GM08714 (cell line): ENCODE data around the gene LRFN2.

Experiments used
- H3K4me3 ChIP-seq: fragments of 200-500 bp; sonication (Bioruptor generic); 2 replicates; pipeline ENCODE4 v1.5.1; 2014; ENCODE audit warnings: mild to moderate bottlenecking, low read length, inconsistent platforms
- ZNF274 ChIP-seq: IDR thresholded peaks from 2 replicates; pipeline ENCODE4 v1.6.1; 2012; ENCODE audit warnings: mild to moderate bottlenecking, low read depth, low read length

LRFN2 gene

DNA sequence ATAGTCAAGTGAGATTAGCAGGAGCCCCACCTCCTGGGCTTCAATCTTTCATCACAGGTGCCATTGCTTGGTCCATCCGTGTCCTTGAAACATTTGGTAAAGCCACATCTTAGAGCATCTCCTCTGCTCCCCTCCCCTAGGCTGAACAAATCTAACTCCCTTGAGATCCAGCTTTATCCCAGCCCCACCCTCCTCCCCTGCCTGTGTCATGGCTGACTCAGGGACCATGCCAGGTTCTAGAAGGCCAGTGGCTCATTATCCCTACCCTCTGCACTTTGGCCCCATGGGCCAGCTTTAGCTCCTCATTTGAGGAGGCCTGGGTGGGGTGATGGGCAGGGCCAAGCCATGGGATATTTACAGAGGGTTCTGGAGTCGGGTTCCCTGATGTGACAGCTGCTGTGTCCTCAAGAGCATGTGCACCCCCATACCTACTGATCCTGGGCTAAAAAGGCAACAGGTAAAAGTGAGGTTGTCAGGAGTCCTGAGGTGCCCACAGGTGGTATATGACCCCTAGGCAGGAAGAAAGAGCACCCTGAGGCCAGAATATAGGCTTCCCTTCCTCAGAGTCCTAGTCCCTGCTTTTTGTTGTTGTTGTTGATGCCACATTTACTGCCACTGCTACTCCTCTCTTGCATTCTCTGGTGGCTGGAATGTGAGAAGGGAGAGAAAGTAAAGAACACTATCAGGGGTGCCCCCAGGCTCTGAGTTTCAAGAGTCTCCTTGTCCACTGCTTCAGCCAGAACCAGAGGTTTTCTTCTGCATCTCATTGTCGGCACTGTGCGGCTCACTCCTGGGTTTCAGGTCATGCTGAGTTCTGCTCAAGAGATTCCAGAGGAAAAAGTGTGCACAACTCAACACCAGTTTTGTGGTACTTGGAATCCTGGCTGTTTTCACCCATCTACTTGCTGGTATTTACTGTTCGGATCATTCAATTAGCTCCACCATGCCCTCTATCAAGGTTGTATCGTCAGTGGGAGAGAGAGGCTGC is 228.4 kb downstream of the LRFN2 start:
- H3K4me3 ChIP-seq = no peak overlapping the region
- no peak for TF ChIP-seq ZNF274

DNA sequence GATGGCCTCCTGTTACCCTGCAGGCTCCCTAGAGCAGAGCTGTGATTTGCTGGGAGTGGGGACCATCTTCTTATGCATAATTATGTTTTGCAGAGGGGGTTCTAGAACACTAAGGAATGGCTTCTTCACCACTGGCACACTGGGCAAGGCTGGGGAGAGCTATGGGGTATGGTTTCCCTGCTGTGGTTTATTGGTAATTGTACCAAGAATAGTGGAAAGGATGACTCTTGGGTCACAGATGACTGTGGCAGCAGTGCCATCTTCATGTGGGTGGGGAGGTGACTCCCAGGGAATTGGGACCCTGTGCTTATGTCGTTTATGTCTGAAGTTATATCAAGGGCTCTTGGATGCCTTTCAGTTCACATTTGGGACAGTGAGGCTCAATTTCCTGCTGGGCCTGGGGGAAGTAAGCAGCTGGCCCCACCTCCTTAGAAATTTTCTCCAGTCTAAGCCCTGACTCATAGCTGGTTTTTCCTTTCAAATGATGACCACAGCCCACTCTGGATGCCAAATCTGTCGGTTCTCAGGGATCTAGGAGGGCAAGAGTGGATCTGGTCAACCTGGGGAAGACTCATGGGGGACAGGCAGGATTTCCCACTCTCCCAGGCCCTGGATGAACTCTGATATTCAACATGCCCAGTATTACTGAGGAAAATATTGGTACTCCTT is 230.8 kb downstream of the LRFN2 start:
- H3K4me3 ChIP-seq = no peak overlapping the region
- no peak for TF ChIP-seq ZNF274

DNA sequence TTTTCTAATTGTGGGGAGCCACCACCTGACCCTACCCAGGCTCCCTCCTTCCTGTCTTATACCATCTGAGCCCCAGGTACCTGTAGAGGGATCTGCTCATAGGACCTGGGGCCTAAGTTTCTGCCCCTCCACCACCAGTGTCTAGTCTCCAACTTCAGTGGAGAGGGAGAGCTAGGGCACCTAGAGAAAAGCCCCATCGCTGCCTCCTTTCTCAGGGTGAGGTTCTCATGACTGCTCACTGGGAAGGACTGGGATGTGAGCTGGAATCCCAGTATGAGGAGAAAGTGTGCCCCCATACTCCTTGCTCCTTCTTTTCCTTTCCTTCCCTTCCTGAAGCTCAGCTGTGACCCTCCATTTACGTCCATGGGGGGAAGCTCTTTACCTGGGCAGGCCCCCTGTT is 231.6 kb downstream of the LRFN2 start:
- no peak for TF ChIP-seq ZNF274

DNA sequence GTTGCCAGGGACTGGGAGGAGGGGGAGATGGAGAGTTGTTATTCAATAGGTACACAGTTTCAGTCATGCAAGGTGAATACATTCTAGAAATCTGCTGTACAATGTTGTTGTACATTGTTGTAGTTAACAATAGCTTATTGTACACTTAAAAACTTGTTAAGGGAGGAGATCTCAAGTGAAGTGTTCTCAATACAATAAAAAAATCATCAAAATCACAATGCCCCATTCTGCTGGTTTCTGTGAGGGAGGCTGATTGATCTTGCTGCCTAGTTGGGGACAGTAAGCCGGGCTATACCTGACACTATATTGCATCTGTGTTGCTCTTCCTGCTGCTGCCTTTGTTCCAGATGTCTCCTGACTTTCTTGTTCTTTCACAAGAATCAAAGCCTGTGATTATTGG is 232.1 kb downstream of the LRFN2 start:
- no peak overlapping the region for H3K4me3 ChIP-seq
- TF ChIP-seq ZNF274 = no peak

More for the DNA sequence above, 231.6 kb downstream of the LRFN2 start:
- H3K4me3 ChIP-seq = no peak overlapping the region

DNA sequence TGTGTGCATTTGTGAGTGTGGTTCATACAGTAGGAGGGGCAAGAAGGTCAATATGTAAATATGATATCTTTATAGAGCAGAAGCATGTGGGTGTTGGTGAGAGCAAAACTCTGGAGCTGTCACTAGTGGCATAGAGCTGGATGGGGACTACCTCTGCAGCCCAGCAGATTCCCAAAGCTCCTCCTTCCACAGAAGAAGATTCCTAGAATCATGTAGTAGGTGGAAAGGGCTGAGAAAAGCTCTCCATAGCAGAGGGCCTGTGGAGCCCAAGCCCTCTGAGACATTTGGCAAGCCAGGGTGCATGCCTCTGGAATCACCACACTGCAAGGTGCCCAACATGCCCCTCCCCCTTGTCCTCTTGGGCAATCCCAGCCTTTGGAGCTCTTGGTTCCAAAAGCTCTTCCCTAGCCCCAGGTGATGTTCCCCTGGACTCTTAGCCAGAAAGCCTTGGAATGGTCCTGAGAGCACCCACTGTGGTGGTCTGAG is 233.2 kb downstream of the LRFN2 start:
- no peak overlapping the region for H3K4me3 ChIP-seq
- no peak for TF ChIP-seq ZNF274

DNA sequence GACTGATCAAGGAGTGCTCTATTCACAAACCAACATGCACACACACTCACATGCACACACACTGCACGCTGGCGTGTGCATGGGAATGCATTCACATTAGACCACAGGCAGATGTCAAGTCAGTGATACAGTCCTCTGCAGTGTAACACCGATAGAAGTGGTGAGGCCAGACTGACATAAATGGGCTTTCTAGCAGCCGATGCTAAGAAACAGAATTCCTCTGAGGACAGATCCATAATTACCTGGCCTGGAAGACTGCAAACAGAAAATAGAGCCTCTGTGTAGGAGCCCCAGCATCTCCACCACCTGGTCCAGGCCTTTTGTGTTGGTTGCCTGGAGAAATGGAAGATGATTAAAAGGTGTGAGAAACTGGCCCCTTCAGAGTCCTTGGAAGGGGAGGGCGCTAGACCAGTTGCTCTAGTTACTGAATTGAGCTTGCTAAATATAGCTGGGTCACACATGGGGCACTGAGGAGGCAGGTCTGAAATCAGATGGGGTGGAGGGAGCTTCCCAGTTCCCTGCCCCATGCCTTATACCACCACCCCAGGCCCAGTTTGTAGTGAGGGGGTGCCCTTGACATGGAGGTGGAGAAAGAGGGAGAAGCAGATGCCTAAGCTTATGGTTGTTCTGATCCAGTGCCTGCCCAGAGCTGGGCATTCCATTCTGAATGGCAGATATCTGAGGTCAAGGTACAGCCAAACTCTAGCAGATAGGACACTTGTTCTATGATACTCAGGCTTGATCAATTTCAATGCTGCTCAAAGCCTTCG is 233.8 kb downstream of the LRFN2 start:
- TF ChIP-seq ZNF274 = no peak
- no peak overlapping the region for H3K4me3 ChIP-seq

DNA sequence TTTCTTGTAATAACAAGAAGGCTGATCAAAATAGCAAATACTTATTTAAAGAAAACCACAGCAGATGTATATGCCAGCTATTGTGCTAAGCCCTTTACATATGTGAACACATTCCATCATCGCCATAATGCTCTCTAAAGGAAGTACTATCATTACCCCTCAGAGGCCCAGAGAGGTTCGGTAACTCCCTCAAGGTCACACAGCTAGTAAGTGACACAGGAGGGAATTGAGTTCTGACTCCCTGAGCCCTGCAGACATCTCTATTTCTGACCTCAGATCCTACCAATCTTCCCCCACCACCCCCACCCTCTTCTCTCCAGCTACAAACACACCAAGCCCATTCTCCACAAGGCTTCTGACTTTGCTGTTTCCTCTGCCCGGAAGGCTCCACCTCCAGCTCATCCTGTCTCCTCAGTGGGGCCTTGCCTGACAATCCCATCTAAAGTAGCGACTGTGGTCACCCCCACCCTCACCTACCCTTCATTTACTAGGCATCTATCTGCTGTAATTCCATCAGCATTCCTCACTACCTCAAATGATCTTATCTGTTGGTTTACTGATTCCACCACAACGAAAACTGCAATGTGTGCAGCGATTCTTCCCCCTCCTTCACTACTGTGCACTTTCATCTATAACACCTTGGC is 234.5 kb downstream of the LRFN2 start:
- TF ChIP-seq ZNF274 = no peak

DNA sequence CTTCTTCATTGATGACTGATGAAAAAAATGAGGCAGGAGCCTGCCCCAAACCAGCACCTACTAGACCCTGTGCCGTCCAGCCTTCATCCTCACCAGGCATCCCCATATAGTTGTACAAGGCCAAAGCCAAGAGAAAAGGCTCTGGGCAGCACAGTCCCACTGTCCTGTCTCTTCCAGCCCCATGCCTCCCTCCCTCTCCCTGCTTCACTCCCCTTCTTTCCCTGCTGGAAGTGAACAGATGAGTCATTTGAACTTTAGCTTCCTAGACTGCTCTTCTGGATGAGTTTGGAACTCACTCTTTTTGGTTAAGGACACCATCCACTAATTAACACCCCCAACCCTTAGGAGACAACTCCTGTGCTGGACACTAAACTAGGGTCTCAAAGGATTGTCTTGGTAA is 235.2 kb downstream of the LRFN2 start:
- H3K4me3 ChIP-seq = no peak overlapping the region
- no peak for TF ChIP-seq ZNF274

More for the DNA sequence above, 234.5 kb downstream of the LRFN2 start:
- no peak overlapping the region for H3K4me3 ChIP-seq

DNA sequence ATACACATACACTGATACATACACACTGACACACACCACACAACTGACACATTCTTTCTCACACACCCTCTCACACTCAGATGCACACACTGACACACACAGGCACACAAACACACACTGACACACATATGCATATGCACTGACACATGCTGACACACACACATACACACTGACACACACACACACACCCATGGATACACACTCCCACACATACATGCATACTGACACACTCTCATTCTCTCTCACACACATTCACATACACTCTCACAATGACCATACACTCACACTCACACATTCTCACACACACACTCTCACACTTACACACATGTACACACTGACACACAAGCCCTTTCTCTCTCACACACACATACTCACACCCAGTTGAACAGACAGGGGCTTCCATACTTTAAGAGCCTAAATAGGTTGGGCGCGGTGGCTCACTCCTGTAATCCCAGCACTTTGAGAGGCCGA is 236.4 kb downstream of the LRFN2 start:
- TF ChIP-seq ZNF274 = no peak
- no peak overlapping the region for H3K4me3 ChIP-seq

DNA sequence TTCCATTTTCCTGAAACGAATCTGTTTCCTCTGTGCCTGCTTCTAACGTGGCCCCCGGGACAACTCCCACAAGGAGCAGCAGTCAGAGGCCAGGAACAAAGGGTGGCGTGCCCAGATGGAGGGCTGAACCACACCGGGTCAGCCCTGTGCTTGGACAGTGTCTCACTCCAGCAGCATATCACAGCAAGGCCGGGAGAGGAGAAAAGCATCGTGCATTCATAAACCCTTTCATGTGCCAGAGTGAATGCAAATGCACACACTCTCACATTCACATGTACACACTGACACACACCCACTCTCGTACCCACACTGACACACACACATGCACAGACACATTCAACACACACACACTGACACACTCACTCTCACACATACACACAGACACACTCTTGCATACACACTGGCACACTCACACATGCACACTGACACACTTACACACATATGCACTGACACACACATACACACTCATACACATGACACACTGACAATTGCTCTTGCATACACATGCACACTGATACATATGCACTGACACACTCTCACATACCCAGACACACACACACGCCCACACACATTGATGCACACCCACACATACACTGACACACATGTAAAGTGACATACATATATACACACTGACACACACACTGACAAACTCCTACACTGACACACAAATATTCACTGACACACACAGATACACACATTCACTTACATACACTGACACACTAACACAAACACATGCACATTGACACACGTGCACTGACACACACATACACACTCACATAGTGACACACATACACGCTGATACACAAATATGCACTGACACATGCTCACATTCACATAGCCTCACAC is 237.0 kb downstream of the LRFN2 start:
- no peak for TF ChIP-seq ZNF274
- H3K4me3 ChIP-seq = no peak overlapping the region

DNA sequence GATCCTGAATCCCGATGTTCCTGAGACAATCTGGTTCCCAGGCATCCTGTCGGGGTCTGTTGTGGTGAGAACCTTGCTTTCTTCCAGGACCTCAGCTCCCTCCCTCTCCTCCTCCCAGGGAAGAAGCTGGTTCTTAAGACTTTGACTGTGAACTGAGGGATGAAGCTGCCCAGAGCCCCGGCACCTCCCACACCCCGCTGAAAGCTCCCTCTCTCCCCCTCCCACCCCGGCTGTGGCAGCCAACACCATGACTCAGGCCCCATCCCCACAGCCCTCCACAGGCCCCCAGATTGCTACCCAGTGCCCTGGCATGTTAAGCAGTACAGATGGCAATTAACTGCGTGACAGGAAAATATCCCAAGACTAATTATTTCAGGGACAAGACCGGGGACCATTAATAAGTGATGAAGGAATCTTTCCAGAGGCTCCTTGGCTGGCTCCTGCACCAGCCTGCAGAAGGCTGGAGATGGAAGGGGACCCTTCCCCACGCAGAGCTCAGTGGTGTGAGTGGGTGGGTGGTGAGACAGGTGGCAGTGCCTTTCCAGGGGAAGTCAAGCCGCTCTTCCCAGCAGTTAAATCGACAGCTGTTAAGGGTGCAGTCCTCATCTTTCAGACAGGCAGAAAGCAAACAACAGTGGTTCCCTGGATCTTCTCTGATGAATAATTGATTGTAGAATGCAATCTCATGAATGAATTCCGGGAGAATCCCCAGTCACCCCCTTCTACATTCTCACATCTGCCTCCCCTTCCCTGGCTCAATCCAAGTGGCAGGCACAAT is 237.9 kb downstream of the LRFN2 start:
- H3K4me3 ChIP-seq = no peak overlapping the region
- no peak for TF ChIP-seq ZNF274

DNA sequence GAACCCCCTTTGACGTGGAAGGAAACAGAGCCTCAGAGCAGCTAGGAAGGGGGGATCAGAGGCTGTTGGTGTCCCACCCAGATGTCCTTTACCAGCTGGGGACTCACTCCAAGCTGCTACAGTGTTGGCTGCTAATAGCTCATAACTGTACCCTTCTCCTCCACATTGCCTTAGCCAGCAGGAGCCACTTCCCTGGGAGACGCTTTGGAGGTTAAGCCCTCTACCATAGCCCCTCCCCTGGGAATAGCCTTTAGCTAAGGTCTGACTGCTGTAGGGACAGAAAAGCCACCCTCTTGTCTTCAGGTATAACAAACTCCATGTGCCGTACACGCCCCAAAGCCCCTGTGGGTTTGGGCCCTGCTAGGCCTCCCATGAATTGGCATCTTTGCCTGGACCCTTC is 238.6 kb downstream of the LRFN2 start:
- H3K4me3 ChIP-seq = no peak overlapping the region
- TF ChIP-seq ZNF274 = no peak
